Hematopoietic multipotent progenitor cell treated with erythropoietin and hydrocortisone succinate and interleukin-3 and kit ligand, for 15 days (in vitro differentiated cells): ENCODE results near the gene SLC35D2.
"Not testable (repeated sequence)": the region's sequence is repeated elsewhere in the genome, so short reads cannot be mapped to it uniquely, and the experiment has no call there.

Experiments used
- DNase-seq: peaks from one replicate; pipeline ENCODE4 v3.0.0-alpha.2; 2015; ENCODE audit warnings: low spot score

Gene SLC35D2

DNA sequence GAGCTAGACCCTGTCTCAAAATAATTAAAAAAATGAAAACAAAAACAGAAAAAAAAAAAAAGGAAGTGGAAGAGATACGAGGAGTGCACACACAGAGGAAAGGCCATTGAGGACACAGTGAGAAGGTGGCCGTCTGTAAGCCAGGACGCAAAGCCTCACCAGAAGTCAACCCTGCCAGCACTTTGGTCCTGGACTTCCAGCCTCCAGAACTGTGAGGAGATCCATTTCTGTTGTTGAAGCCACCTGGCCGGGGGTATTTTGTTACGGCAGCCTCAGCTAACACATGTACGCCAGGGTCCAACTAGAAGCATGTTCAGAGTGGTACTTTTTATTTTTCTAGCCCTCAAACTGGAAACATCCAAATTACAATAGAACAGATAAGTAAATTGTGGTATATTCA is 21.8 kb downstream of the SLC35D2 start:
- DNase-seq, result no peak

DNA sequence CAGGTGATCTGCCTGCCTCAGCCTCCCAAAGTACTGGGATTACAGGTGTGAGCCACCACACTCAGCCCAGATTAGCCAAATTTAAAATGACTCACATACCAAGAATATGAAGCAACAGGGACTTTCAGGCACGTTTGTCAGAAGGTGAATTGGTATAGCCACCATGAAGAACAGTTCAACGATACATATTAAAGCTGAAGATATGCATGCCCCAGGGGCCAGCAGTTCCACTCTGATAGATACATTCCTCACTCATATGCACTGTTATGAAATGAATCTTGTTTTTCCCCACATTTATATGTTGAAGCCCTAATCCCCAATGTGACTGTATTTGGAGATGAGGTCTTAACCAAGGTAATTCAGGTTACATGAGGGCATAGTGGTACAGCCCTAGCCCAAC is 22.5 kb downstream of the SLC35D2 start:
- DNase-seq, result no peak

DNA sequence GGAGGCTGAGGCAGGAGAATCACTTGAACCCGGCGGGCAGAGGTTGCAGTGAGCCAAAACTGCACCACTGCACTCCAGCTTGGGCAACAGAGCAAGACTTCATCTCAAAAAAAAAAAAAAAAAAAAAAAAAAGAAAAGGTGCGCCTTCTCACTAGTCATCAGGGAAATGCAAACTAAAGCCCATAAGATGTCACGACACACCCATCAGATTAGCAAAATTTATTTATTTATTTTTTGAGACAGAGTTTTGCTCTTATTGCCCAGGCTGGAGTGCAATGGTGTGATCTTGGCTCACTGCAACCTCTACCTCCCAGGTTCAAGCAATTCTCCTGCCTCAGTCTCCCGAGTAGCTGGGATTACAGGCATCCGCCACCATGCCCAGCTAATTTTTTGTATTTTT is 23.0 kb downstream of the SLC35D2 start:
- not testable (repeated sequence) for DNase-seq

DNA sequence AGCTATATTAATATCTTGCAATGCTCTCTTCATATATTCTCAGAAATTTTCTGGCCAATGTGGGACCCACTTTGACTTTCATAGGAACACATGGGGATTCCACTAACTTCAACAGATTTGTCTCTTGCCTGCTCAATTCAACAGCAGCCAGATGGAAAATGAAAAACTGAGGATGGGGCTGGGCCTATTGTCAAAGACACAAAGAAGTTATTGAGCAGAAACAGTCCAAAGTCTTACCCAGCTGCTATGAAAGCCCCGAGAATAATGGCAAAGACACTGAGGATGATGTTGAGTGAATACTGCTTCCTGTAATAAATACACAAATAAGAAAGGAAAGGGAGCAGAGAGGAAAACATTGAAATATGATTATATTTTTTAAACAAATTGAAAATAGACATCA is 32.6 kb downstream of the SLC35D2 start:
- no peak for DNase-seq

DNA sequence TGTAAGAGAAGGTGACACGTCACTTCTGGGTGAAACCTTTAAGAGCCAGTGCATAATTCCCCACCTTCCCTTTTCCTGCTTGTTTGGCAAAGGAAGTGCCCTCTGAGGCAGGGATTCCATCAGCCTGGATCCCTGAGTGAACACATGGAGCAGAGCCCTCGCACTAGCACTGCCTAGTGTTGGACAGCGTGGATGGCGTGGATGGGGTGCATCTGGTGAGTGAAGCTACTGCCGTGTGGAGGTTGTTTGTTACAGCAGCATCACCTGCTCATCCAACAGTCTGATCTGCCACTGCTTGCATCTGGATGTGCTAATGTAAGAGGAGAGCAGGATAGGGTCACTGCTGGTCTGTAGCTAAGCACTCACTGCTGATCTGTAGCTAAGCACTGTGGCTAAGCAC is 35.2 kb downstream of the SLC35D2 start:
- DNase-seq, result no peak

DNA sequence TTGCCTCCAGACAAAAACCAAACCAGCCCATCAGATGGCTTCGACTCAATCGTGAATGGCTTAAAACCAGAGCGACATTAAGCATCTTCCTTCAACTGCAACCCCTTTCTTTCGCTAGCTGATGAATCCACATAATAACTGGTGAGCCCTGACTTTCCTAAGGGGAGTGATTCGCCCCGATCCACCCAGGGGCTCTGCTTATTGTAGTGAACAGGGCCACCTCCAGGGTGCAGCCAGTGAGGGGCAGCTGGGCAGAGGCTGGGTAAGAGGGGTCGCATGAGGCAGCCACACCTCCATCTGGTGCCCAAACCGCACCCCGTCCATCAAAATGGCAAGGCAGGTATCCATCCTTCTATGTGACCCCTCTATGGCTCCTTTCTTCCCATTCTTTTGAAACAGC is 38.0 kb downstream of the SLC35D2 start:
- DNase-seq, result no peak

DNA sequence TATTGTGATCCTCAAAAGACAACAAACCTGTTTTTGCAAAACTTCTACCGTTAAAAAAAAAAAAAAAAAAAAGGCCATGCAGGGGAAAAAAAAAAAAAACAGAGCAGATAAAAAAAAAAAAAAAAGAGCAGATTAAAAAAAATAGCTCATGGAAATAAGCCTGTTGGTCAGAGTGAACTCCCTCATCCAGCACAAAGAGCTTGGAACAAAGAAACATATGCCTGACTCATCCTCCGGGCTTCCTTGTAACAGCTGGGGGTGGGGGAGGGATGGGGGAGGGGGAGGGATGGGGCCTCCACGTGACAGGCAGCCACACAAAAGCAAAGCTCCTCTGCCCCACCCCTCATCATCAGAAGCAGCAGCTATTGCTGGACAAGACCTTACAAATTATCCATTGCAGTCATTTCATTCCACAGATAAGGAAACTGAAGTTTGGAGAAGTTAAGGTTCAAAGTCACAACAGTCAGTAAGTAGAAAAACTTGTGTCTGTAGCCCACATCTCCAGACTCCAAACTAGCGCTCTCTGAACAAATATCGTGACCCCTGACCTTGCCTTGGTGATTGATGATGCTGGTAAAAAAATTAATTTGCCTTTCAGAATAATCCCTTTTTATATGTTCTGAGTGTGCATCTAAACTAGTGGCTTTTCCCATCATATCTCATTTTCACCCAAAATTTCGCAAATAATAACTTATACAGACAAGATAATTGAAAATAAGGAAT is 38.9 kb downstream of the SLC35D2 start:
- no peak for DNase-seq

DNA sequence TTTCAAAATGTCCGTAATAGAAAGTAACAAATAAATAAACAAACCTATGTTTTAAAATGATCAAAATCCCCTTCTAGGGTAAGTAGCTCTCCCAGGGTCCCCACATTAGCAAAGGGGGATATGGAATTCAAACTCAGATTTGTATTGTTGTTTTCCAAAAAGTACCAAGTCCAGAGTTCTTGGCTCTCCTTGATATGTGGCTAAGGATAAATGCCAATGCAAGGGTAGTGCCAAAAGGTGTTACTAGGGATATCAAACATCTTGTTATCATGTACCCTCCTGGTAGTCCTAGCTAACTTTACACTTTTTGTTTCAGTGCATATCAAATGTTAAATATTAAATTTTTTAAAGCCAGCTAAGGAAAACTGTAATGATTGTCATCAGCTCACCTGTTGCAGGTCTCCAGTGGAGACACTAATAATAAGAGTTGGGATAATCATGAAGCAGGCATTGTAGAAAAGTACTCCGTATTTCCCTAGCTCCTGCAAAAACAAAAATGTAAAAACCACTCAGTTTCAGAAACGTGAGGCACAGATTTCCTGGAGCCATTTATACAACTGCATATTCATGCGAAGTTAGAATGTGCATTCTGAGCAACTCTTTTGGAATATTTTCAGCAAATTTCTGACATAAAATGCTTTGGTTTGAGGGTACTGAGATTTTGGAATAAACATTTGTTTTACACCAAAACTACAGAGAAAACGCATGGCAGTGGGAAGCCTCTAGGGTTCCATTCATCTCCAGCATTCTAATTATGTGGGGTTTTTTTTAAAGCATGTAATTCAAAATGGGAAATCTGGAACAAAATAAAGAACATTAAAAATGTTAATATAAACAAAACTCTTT is 39.8 kb downstream of the SLC35D2 start:
- no peak for DNase-seq

DNA sequence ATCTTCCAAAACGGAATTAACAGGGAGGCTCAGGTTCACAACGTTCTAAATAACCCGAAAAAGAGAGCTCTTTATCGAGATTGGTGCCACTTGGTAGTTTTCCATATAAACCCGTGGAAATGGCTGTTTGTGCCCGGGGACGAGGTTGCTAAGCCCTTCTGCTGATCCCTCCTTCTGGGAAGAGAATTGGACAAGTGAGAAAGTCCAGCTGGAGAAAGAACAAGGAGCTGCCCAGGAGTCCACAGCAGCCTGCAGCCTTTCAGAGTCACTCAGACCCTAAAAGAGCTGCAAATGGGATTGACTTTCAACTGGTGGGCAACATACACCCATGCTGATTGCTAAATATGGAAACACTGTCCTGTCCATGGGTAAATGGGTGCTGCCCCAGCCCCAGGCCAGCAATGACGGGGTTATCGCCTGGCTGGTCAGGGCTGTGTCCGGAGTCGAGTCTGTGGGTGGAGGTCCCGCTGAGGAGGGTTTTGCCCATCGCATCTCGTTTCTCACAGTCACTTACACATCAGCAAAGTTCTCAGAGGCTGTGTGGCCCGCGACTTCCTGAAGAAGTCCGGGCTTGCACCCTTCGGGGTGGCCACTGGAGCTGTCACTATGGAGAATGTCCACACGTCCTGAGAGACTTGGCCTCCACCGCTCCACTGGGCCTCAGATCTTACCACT is 40.8 kb downstream of the SLC35D2 start:
- no peak for DNase-seq

DNA sequence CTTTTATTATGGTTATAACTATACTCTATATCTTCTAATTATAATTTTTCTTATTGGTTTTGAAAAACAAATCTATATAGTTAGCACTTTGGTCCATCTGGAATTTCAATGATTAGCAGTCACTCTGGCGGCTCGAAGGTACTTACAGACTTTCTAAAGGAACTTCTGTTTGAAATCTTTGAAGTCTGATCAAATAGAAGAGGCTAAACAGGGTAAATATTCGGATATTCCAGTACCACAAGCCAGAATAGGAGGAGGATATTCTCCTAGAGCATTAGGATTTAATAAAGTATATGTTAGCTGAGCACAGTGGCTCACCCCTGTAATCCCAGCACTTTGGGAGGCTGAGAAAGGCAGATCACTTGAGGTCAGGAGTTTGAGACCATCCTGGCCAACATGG is 42.8 kb downstream of the SLC35D2 start:
- no peak for DNase-seq

DNA sequence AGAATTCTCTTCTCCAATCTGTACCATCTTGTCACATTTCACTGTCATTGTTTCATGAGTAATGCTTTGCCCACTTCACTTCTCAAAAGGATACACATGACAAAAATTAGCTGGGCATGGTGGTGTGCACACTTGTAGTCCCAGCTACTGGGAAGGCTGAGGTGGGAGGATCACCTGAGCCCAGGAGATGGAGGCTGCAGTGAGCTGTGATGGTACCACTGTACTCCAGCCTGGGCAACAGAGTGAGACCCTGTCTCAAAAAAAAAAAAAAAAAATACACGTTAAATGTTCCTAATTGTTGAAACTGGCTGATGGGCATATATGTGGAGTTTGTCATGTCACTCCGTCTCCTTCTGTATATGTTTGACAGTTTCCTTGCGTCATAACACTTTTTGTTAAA is 45.2 kb downstream of the SLC35D2 start:
- no peak for DNase-seq

DNA sequence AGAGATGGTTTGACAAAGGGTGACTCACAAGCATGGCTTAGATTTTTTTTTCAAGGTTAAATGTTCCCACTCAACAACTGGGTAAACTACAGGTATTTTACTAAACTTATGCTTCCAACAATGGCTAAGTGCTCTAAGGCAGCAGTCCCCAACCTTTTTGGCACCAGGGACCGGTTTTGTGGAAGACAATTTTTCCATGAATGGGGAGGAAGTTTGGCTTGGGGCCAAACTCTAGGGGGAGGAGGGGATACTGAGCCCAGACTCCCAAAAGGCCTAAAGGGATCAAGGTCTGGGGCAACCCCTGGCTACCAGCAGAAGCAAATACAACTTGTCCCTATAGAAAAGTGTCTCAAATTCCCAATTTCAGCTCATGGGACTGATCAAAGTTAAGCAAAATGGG is 49.6 kb downstream of the SLC35D2 start:
- DNase-seq, result no peak

DNA sequence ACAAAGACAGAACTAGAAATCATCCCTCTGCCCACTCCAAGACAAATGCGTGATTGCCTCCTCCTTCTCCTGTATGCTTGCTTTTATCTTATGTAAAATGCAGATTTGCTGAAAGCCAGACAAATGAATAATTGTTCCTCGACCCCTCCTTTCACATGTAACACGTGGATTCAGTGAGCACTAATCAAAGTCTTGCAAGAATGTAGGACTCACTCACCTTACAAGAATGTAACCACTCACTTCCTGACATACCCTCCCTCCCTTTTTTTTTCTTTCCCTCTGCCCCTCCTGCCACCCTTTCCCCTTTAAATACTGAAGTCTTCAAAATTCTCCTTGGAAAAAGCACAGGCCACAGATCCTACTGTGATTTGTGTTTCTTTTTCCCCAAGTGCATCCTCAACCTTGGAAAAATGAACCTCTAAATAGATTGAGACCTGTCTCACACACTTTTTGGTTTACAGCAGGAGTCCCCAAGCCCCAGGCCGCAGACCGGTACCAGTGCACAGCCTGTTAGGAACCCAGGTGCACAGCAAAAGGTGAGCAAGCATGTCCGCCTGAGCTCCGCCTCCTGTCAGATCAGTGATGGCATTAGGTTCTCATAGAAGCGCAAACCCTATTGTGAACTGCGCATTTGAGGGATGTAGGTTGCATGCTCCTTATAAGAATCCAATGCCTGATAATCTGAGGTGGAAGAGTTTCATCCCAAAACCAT is 52.1 kb downstream of the SLC35D2 start:
- no peak for DNase-seq

DNA sequence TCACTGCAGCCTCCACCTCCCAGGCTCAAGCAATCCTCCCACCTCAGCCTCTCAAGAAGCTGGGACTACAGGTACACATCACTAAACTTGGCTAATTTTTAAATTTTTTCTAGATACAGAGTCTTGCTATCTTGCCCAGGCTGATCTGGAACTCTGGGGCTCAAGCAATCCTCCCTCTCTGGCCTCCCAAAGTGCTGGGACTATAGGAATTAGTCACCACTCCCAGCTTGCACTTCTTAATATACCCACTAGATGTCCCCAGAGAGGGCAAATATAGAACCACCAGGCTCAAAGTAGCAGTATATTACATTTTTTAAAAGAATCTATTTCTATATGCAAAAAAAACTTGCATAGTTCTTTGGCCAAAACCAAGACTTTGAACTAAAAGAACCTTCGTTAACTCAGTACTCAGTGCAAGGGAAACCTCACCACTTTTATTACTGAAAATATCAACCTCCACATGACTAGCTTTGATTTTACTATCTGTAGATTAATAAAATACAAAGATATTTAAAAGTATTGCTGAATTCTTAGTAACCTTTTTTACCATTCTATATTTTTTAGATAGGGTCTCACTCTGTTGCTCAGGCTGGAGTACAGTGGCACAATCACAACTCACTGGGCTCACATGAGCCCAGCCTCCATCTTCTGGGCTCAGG is 55.7 kb downstream of the SLC35D2 start:
- DNase-seq, result peak; percentile 60

DNA sequence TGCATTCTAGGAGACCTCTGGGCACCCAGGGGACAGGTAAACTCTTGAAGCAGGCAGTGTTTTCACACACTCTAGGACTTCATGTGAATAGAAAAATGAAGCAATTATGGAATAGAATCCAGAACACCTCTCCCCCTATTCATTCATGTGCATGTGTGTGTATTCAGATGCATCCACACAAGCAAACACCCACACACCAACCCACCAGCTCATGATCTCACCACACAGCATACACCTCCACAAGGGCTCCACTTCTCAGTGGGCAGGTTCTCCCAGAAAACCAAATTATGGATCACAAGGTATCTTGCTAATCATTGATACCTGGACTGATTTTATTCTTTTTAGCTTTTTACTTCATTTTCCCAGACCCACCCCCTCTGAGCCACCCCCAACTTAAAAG is 60.3 kb downstream of the SLC35D2 start:
- no peak for DNase-seq

DNA sequence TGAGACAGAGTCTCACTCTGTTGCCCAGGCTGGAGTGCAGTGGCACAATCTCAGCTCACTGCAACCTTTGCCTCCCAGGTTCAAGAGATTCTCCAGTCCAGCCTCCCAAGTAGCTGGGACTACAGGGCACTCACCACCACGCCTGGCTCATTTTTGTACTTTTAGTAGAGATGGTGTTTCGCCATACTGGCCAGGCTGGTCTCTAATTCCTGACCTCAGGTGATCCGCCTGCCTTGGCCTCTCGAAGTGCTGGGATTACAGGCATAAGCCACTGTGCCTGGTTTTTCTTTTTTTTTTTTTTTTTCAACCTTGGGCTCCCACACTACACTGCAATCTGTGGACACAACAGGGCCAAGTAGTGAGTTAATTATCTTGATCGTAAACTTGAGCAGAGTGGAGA is 60.8 kb downstream of the SLC35D2 start:
- DNase-seq, result not testable (repeated sequence)

DNA sequence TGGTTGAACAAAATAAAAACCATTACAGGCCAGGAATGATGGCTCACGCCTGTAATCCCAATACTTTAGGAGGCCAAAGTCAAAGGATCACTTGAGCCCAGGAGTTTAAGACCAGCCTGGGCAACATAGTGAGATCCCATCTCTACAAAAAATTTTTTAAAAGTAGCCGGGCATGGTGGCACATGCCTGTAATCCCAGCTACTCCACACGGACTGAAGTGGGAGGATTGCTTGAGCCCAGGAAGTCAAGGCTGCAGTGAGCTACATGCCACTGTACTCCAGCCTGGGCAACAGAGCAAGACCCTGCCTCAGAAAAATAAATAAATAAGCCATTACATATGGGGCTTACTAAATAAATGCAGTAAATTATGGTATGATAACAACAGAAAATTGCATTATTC is 61.3 kb downstream of the SLC35D2 start:
- not testable (repeated sequence) for DNase-seq

DNA sequence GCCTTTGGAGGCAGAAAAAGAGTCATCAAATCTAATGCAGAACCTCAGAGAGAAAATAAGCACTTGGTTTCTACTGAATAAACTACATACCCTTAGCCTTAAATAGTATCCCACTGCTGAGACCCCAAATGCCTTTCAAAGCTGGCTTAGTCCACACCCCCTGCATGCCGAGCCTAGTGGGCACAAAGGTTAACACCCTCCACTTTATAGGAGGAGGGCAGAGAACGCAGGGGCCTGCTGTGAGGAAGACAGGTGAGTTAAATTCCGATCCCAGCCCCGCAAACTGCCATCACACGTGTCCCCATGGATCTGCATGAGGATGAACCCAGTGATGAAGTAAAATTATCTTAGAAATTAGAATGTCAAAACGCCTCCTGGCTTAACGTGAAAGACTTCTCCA is 62.0 kb downstream of the SLC35D2 start:
- DNase-seq, result no peak

DNA sequence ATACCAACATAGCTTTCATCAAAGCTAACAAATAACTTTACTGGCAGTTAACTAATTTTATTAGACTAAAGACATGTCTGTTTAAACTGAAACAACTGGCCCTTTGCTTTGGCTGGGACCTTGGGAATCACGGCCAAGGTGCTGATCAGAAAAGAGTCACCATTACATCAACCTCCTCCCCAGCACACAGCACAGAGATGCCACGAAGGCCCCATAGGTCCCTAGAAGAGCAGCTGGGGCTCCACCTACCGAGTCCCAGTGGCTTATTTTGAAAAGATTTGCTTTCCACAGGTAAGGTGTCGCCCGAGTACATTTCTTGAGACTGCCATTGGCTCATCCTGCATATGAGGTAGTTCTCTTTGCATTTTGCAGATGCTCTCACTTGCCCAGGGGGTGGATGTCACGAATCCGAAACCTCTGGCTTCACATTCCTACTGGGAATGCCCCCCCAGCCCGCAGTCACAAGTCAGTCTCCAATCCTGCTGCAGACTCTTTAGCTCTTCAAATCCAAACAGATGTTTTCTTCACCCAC is 62.7 kb downstream of the SLC35D2 start:
- DNase-seq, result no peak

DNA sequence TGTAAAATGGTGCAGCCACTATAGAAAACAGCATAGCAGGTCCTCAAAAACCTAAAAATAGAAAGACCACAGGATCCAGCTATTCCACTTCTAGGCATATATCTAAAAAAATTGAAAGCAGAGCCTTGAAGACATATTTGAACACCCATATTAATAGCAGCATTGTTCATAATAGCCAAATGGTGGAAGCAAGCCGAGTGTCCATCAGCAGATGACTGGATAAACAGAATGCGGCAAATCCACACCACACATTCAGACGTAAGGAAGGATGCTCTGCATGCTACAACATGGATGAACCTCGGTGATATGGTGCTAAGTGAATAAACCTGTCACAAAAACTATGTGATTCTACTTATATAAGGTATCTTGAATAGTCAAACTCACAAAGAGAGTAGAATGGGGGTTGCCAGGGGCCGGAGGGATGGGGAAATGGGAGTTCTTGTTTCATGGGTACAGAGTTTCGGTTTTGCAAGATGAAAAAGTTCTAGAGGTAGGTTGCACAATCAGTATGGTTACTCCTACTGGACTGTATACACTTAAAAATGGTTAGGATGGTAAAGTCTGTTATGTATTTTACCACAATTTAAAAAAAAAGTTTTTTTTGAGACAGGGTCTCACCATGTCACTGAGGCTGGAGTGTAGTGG is 64.5 kb downstream of the SLC35D2 start:
- no peak for DNase-seq

DNA sequence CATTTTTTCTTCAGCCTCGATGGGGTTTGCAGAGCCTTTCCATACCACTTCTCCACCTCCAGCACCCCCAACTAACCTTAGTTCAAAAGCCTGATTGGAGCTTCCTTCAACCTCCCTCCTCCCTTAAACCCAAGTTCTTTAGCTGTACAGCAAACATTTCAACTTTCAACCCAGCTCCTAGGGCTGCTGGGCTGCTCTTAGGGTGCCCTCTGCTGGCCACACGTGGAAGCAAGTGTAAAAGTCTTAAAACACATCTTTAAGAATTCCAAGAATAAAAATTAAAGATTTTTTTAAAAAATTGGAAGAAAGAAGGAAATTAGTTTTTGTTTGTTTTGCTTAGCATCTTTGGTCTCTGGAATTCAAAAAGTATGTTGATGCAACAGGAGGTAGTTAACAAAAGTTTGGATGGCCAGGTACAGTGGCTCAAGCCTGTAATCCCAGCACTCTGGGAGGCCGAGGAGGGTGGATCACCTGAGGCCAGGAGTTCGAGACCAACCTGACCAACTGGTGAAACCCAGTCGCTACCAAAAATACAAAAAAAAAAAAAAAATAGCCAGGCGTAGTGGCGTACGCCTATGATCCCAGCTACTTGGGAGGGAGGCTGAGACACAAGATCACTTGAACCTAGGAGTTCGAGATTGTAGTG is 66.1 kb downstream of the SLC35D2 start:
- peak; percentile 24 for DNase-seq
